GM18505 (cell line): ENCODE results near the gene RRAGC.

ENCODE experiments used
- ATAC-seq: cut with Tn5 transposase; IDR thresholded peaks from one replicate; pipeline ENCODE4 v1.9.1; 2021; ENCODE audit not compliant: unreplicated experiment
- POLR2A ChIP-seq: IDR thresholded peaks from 4 replicates; pipeline ENCODE4 v1.6.1; 2011; ENCODE audit warnings: borderline replicate concordance; ENCODE audit not compliant: insufficient read depth, insufficient read length; ENCODE audit errors: extremely low read depth

Gene RRAGC, protein sequence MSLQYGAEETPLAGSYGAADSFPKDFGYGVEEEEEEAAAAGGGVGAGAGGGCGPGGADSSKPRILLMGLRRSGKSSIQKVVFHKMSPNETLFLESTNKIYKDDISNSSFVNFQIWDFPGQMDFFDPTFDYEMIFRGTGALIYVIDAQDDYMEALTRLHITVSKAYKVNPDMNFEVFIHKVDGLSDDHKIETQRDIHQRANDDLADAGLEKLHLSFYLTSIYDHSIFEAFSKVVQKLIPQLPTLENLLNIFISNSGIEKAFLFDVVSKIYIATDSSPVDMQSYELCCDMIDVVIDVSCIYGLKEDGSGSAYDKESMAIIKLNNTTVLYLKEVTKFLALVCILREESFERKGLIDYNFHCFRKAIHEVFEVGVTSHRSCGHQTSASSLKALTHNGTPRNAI

DNA sequence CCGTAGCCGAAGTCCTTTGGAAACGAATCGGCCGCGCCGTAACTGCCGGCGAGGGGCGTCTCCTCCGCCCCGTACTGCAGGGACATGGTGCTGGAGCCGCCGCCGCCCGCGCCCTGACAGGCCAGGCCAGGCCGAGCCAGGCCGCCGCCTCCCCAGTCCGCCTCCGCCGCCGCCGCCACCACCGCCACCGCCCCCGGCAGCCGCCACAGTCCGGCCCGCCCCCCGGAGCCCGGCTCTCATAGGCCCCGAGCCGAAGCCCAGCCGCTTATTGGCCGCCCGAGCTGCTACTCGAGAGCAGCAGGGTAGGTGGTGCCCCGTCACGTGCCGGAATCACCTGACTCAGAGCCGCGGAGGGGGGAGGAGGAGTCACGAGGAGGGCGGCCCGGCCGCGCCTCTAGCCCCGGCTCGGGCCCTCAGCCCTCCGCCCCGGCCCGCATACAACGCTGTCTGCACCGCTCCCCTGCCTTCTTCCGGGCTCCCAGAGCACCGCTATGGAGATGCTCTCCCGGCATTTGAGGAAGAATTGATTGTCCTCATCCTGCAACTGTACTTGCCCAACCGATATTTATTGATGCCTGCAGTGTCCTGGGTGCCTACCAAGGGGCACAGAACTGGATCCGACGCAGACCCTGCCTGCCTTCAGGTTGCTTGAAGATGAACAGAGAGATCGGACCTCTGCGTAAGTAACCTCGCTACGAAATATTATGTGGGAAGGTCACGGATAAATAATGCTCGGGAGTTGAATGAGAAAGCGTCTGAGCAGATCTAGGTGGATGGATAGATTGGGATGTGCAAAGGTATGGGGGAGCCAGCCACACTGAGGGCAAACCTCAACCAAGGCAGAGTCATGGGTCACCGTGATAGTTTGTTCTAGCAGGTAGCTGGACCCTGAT is at the start of gene RRAGC:
Gene RRAGC (minus strand): TSS at position 212 of the 893 bp plus-strand sequence. CDS start 126 bp downstream, at position 86.
- peak; percentile 89 for ATAC-seq
- TF ChIP-seq POLR2A: peak; percentile 67

DNA sequence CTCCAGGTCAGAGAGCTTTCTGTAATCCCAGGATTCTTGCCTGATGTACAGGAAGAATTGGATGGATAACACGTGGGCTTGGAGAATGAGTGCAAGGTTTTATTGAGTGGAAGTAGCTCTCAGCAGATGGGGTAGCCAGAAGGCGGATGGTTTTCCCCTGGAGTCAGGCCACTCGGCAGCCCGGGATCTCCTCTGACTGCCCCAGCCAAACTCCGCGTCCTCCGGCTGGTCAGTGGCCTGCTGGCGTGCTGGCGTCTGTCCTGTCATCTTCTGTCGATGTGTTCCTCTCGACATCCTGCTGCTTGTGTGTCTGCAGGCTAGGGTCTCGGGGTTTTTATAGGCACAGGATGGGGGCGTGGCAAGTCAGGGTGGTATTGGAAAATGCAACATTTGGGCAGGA is 49.2 kb upstream of the RRAGC start:
- no peak for TF ChIP-seq POLR2A
- no peak for ATAC-seq

DNA sequence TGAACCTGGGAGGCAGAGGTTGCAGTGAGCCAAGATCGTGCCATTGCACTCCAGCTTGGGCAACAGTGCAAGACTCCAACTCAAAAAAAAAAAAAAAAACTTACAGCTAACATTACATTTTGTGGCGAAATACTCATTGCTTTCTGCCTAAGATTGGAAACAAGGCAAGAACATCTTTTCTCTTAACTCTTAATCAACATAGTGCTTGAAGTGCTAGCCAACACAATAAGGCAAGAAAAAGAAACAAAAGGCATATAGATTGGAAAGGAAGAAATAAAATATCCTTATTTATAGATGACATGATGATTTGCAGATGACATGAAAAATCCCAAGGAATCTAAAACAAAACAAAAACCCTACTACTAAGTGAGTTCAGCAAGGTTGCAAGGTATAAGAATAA is 46.4 kb upstream of the RRAGC start:
- no peak for TF ChIP-seq POLR2A

DNA sequence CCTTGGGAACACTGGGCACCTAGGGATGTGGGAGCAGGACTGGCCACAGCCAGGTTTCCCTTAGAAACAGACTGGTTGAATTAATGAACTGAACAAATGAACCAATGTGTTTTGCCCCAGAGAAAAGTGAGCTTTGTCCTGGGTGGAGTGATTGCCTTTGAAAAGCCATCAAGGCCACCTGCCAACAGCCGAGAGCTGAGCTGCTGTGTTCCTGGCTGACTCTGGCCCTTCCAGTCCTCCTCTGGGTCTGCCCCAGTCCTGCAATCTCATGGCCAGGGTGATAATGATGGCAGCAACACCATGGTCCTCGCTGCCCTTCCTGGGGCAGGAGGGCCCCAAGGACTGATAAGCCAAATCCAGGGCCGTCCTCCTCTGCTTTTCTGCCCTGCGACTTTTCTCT is 40.0 kb upstream of the RRAGC start:
- no peak for TF ChIP-seq POLR2A
- no peak for ATAC-seq

More for the DNA sequence above, 46.4 kb upstream of the RRAGC start:
- ATAC-seq: no peak

DNA sequence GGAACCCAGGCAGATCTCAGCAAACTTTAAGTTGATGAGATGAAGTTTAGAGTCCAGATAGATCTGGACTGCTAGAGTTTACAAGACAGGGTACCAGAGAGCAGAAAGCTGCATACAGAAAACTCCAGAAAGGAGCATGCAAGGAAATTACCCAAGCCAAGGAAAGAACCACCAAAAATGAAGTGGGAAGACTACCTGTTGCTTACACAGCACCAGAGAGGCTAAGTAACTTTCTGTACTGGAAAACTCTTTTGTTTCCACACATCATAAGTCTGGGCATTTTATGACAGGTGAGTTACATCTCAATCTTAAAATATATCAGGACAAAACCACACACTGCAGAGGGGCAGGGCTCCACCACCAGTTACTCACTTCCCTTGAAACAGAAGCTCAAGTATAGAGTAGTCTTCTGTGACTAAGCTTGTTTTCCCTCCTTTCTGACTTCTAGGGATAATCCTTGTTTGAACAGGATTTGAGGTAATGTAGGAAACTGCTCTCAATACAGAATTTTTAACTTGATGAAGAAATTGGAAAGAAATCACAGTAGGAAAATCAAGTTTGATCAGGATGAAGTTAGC is 39.2 kb upstream of the RRAGC start:
- no peak for TF ChIP-seq POLR2A
- ATAC-seq: no peak

DNA sequence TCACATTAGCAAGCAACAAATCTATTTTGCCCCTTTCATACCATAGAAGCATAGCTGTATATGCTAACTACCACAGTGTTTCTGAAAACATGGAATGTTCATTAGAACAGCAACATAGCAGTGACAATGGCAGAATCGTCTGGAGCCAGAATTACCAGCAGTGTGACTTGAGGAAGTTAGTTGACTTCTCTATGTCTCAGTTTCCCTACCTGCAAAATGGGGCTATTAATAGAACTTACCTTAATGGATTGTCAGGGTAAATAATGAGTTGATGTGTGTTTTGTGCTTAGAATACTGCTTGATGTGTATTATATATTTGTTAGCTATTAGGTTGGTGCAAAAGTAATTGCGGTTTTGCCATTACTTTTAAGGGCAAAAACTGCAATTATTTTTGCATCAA is 36.6 kb upstream of the RRAGC start:
- no peak for ATAC-seq
- TF ChIP-seq POLR2A: no peak

DNA sequence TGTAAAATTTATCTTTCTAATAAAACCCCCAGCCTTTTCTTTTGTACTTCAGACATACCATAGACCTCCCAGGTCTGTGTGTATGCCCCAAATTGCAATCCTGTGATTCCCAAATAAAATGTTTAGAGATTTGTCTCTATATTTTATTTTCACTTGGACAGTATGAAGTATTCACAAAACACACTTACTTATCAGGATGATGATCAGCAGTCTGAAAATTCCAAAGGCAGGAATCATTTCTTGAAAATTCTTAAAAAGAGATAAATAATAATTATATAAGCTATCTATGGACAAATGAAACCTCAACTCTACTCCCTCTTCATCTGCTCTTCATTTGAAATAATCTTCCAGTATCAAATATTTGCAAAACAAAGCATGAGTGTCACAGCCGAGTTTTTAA is 33.4 kb upstream of the RRAGC start:
- ATAC-seq: no peak
- TF ChIP-seq POLR2A: no peak

DNA sequence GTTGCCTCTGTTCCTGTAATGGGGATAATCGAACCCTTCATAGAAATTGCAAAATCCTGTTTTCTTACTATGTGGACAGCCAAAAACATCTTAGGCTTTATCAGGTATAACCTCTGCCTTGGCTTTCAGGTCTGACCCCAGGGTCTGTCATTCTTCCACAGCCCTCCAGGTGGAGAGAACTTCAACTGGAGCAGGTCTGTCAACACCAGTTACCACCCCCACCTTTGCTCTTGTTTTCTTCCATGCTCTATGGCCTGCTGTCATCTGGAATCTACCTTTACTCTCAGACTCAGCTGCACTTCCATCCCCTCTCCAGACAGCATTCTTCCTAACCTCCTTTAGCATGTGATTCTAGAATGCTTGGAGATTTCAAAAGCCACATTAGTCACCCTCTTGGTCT is 32.2 kb upstream of the RRAGC start:
- TF ChIP-seq POLR2A: no peak
- ATAC-seq: no peak

DNA sequence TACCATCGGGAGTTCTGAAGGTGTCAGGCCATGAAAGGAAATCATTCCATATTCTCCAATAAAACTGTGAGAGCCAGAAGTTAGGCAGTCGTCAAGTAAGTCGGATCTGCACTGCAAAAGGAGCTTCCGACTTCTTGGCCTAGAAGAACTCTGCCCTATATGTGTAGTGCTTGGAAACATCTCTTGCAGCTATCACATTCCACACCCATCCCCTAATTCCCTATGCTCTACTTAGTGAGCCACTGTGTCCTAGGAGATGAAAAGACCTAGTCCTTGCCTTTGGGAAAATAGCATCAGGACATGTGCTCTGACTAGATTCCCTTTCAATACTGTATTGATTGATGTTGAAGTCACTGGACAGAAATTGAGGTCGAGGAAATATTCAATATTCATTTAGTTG is 30.0 kb upstream of the RRAGC start:
- TF ChIP-seq POLR2A: no peak
- ATAC-seq: no peak

DNA sequence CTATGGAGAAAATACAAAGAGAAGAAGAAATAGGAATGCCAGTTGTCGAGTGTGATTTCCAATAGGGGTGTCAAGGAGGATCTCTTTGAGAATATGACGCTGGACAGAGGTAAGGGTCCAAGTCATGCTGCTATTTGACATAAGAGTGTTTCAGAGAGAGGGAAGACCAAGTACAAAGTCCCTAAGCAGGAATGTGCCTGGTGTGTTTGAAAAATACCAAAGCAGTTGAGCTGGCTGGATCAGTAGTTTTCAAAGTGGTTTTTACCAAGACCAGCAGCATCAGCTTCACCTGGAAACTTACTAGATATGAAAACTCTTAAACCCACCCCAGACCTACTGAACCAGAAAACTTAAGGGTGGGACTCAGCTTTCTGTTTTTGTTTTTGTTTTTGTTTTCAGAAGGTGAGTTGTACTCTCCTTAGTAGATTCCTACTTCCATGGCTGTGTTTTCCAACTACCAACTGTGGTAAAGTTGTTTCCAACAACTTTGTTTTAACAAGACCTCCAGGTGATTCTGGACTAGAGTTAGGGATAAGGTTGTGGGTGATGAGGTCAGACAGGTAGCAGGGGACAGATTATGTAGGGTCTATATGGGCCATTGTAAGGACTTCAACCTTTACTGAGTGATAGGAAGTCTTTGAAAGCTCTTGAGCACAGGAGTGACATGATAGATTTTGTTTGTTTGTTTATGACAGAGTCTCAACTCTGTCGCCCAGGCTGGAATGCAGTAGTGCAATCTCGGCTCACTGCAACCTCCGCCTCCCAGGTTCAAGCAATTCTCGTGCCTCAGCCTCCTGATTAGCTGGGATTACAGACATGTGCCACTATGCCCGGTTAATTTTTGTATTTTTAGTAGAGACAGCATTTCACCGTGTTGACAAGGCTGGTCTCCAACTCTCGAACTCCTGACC is 29.1 kb upstream of the RRAGC start:
- TF ChIP-seq POLR2A: no peak
- ATAC-seq: no peak

DNA sequence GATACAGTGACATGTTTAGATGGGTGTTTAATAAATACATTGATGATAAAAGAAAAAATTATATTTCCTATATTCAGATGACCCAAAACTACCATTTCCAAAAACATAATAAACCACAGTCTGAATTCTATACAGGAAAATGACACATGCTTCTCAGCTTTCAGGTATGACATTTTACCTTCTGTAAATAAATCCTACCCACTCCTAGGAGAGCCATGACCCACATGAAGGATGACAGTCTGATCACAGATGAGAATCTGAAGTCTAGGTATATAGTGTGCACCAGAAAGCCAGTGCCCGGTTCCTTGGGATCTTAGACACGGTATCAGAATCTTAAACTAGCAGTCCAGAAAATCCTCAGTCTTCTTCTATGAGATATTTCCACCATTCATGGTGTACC is 25.5 kb upstream of the RRAGC start:
- ATAC-seq: no peak
- TF ChIP-seq POLR2A: no peak

DNA sequence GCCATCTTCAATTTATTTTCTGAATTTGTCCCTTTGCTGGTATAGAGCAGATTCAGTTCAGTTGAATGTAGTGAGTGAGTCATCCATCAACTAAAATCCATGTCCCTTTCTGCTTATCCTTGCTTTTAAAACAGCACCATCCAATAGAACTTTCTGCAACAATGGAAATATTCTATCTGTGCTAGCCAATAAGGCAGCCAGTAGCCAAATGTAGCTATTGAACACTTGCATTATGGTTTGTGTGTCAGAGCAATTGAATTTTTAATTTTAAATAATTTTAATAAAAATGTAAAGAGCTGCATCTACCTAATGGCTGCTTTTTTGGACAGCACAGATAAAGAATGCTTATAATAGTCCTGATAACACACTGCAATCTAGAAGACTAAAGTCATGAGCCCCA is 21.9 kb upstream of the RRAGC start, which contains the start of gene GJA9:
Gene GJA9 (minus strand): TSS at position 101 of the 400 bp plus-strand sequence. CDS start 5,489 bp downstream, outside the sequence.
- ATAC-seq: no peak
- no peak for TF ChIP-seq POLR2A

DNA sequence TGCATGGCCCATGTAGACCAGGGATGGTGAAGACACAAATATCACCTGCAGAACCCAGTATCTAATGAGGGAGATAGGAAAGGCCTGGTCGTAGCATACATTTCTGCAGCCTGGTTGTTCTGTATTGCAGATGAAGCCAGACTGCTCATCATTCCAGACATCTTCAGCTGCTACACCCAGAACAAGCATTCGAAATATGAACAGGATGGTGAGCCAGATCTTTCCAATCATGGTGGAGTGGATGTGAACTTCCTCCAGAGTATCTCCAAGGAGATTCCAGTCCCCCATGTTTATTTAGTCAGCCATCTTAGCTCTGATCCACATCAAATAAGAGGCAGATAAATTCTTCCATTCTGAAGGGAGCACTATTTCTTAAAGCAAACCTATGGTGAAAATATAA is 16.2 kb upstream of the RRAGC start:
- no peak for ATAC-seq
- no peak for TF ChIP-seq POLR2A
